PFSK-1 (cell line): ENCODE measurements around the gene FBXO10.

Source experiments
- FOXP2 ChIP-seq: optimal IDR thresholded peaks from 2 replicates; pipeline ENCODE3; 2011; ENCODE audit warnings: borderline replicate concordance, control low read depth, inconsistent platforms; ENCODE audit not compliant: insufficient read depth; ENCODE audit errors: extremely low read length, extremely low read depth
- POLR2AphosphoS5 ChIP-seq: IDR thresholded peaks from 2 replicates; pipeline ENCODE4 v1.6.1; 2012; ENCODE audit warnings: low read depth, mild to moderate bottlenecking, control low read depth, low read length, moderate library complexity
- SIN3A ChIP-seq: IDR thresholded peaks from 2 replicates; pipeline ENCODE4 v1.6.1; 2012; ENCODE audit warnings: mild to moderate bottlenecking, low read length, moderate library complexity, borderline replicate concordance; ENCODE audit not compliant: insufficient read depth
- TAF1 ChIP-seq: IDR thresholded peaks from 2 replicates; pipeline ENCODE4 v1.6.1; 2012; ENCODE audit warnings: low read length, control low read depth, borderline replicate concordance; ENCODE audit not compliant: insufficient read depth
- TF ChIP-seq, protein P1 (sequence below), 2 experiments: IDR thresholded peaks; 2 replicates each; pipeline versions ENCODE4 v1.6.1 to v1.8.0; 2011 to 2012; ENCODE audit warnings: low read depth in 2 of 2, low read length in 2 of 2, control low read depth in 1 of 2, inconsistent platforms in 1 of 2, mild to moderate bottlenecking in 1 of 2, moderate library complexity in 1 of 2; ENCODE audit not compliant: insufficient read depth in 1 of 2

Gene FBXO10

DNA sequence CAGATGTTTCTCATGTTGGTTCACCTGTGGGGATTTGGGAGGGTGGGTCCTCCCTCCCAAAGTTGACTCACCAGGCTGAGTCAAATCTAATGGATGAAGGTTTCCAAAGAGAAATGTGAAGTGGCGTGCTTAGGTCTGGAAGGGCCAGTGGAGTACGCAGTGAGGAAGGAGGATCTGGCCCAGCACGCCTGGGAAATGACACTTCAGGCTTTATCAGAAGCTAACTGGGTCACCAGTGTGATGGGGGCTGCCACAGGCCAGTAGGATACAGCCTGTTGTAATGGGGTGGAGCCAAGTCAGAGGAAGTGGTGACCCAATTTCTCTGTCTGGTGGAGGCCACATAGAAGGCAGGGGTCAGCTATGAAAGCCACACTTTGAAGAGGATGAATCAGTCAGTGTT, 72.4 kb downstream of the FBXO10 start:
- TF ChIP-seq FOXP2, result no peak
- TF ChIP-seq, protein P1, sequence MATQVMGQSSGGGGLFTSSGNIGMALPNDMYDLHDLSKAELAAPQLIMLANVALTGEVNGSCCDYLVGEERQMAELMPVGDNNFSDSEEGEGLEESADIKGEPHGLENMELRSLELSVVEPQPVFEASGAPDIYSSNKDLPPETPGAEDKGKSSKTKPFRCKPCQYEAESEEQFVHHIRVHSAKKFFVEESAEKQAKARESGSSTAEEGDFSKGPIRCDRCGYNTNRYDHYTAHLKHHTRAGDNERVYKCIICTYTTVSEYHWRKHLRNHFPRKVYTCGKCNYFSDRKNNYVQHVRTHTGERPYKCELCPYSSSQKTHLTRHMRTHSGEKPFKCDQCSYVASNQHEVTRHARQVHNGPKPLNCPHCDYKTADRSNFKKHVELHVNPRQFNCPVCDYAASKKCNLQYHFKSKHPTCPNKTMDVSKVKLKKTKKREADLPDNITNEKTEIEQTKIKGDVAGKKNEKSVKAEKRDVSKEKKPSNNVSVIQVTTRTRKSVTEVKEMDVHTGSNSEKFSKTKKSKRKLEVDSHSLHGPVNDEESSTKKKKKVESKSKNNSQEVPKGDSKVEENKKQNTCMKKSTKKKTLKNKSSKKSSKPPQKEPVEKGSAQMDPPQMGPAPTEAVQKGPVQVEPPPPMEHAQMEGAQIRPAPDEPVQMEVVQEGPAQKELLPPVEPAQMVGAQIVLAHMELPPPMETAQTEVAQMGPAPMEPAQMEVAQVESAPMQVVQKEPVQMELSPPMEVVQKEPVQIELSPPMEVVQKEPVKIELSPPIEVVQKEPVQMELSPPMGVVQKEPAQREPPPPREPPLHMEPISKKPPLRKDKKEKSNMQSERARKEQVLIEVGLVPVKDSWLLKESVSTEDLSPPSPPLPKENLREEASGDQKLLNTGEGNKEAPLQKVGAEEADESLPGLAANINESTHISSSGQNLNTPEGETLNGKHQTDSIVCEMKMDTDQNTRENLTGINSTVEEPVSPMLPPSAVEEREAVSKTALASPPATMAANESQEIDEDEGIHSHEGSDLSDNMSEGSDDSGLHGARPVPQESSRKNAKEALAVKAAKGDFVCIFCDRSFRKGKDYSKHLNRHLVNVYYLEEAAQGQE (IDR thresholded peaks at IDR 0.05; ENCODE audit: insufficient read depth in 1 of 2, low read depth in 2 of 2, low read length in 2 of 2), result no peak
- TF ChIP-seq SIN3A, result no peak
- TF ChIP-seq POLR2AphosphoS5, result no peak
- TF ChIP-seq TAF1, result no peak

DNA sequence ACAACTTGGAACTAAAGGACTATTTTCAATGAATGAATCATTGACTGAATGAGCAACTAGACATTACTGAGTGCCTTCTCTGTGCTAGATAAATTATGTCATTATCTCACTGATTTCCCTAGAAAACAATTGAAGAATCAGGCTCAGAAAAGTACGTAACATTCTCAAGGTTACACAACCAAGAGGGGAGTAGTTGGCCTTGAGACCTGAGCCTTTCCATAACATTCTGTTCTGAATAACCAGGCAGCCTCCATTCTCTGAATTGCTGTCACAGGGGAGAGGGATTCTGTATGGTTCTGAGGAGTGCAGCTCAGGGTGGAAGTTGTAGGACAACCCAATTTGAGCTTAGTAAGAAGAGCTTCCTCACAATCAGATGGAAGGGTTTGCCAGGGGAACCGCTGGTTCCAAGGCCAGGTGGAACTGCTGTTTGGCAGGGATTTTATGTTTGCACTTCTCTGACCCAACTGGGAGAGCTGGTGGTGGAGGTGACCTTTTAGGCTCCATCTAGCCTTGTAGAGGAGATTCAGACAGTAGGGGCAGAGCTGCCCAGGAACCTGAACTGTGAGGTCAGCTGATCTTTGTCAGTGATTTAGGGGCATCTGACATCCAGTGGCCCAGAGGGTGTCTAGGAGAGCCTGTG, 74.1 kb downstream of the FBXO10 start:
- no peak for TF ChIP-seq POLR2AphosphoS5
- TF ChIP-seq TAF1, result no peak
- TF ChIP-seq SIN3A, result no peak
- TF ChIP-seq FOXP2, result no peak

DNA sequence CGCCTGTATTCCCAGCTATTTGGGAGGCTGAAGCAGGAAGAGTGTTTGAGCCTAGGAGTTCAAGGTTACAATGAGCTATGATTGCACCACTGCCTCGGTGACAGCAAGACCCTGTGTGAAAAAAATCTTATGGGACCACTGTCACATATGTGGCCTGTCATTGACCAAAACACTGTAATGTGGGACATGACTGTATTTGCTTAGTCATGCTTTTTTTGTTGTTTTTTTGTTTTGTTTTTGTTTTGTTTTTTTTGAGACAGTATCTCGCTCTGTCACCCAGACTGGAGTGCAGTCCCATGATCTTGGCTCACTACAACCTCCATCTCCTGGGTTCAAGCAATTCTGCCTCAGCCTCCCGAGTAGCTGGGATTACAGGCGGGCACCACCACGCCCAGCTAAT, 76.9 kb downstream of the FBXO10 start:
- no peak for TF ChIP-seq POLR2AphosphoS5
- no peak for TF ChIP-seq TAF1
- TF ChIP-seq SIN3A, result no peak
- no peak for TF ChIP-seq FOXP2
- TF ChIP-seq, protein P1 (IDR thresholded peaks at IDR 0.05; ENCODE audit: insufficient read depth in 1 of 2, low read depth in 2 of 2, low read length in 2 of 2), result no peak

DNA sequence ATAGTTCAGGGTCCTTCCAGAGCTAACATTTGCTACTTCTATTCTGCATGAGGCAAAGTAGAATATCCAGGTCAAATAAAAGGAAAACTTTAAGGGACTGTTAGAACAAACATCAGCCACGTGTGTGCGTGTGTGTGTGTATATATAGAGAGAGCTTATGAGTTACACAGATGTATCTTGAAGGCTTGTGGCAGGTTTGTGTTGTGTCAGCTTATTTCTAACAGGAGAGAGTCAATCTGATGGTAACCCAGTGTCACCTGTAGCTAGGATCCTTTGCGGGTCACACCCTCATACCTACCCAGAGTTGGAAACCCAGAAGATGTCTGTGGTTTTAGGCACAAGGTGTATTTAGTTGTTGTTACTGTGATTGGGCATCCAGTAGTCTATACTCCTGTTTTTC, 77.7 kb downstream of the FBXO10 start:
- TF ChIP-seq TAF1 (no peak), SIN3A (no peak), FOXP2 (no peak), POLR2AphosphoS5 (no peak)
- TF ChIP-seq, protein P1 (IDR thresholded peaks at IDR 0.05; ENCODE audit: insufficient read depth in 1 of 2, low read depth in 2 of 2, low read length in 2 of 2), result no peak

DNA sequence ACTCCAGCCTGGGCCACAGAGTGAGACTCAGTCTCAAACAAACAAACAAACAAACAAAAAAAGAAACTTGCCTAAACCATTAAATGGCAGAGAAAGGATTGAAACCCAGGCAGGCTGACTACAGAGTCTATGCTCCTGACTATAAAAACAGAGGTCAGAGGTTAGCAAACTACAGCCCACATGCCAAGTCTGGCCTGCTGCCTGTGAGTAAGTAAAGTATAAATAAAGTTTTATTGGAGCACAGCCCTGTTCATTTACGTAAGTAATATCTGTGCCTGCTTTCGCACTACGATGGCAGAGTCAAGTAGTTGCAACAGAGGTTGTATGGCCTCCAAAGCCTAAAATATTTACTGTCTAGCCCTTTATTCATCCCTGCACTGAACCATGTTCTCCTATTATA, 78.9 kb downstream of the FBXO10 start:
- TF ChIP-seq, protein P1 (IDR thresholded peaks at IDR 0.05; ENCODE audit: insufficient read depth in 1 of 2, low read depth in 2 of 2, low read length in 2 of 2), result no peak
- no peak for TF ChIP-seq FOXP2
- TF ChIP-seq SIN3A, result no peak
- no peak for TF ChIP-seq TAF1
- TF ChIP-seq POLR2AphosphoS5, result no peak

DNA sequence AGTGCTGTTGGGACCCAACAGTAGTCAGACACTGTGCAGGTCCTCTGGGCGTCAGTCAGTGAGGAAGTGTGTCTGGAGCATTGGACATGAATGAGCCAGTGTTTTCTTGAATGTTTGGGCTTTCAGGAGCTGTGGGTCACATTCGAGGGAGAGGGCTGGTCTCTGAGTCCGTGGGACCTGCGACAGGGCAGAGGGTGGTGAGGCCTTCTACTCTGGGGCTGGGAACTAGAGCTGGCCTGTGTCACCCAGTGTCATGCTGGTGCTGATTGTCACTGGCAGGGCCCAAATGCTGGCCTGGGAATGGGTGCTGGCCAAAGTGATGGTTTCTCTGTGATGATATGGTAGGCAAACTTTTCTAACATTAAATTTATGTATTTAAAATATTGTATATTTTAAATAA, 80.2 kb downstream of the FBXO10 start:
- no peak for TF ChIP-seq FOXP2
- TF ChIP-seq TAF1, result no peak
- no peak for TF ChIP-seq POLR2AphosphoS5
- no peak for TF ChIP-seq SIN3A
- TF ChIP-seq, protein P1 (IDR thresholded peaks at IDR 0.05; ENCODE audit: insufficient read depth in 1 of 2, low read depth in 2 of 2, low read length in 2 of 2), result no peak
